IPS-18a (cell line): ENCODE measurements around the gene HOXB7.

ENCODE experiments used
- H3K27ac ChIP-seq: one replicate; pipeline ENCODE4 v1.5.1; 2013; ENCODE audit warnings: low read length
- H3K27me3 ChIP-seq: one replicate; pipeline ENCODE4 v1.6.1; 2013; ENCODE audit warnings: mild to moderate bottlenecking, low read length; ENCODE audit not compliant: control insufficient read depth, insufficient read depth
- H3K36me3 ChIP-seq: one replicate; pipeline ENCODE4 v1.6.1; 2013; ENCODE audit warnings: low read depth, low read length; ENCODE audit not compliant: control insufficient read depth
- H3K4me1 ChIP-seq: one replicate; pipeline ENCODE4 v1.6.1; 2013; ENCODE audit warnings: low read depth, low read length; ENCODE audit not compliant: control insufficient read depth
- H3K4me3 ChIP-seq: one replicate; pipeline ENCODE4 v1.5.1; 2013; ENCODE audit warnings: low read length
- H3K9ac ChIP-seq: one replicate; pipeline ENCODE4 v1.6.1; 2013; ENCODE audit warnings: mild to moderate bottlenecking, low read length, moderate library complexity
- H3K9me3 ChIP-seq: one replicate; pipeline ENCODE4 v1.6.1; 2013; ENCODE audit warnings: low read depth, low read length; ENCODE audit not compliant: control insufficient read depth

Gene HOXB7

DNA sequence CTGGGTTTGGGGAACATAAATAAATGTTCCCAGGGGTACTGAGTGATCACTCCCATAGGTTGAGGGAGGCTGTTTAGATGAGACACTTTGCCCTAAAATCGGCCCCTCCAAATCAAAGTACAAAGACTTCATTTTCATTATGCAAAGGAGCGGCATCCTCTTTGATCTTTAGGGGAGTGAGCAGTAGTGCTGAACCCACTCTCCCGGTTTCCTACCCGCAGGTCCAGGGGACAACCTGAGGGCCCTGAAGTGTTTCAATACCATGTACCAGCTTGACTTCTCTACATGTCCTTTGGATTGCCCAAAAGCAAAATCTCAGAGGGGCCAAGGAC lies 9.6 kb downstream of the HOXB7 start:
- Histone ChIP-seq H3K36me3 (no peaks in the 10 kb centered on the region), H3K4me1 (no peaks in the 10 kb centered on the region), H3K9me3 (peaks cover 2% of the 10 kb centered on the region), H3K9ac (no peak overlapping the region), H3K4me3 (no peak overlapping the region), H3K27me3 (peaks cover 100% of the 10 kb centered on the region), H3K27ac (no peak overlapping the region)

DNA sequence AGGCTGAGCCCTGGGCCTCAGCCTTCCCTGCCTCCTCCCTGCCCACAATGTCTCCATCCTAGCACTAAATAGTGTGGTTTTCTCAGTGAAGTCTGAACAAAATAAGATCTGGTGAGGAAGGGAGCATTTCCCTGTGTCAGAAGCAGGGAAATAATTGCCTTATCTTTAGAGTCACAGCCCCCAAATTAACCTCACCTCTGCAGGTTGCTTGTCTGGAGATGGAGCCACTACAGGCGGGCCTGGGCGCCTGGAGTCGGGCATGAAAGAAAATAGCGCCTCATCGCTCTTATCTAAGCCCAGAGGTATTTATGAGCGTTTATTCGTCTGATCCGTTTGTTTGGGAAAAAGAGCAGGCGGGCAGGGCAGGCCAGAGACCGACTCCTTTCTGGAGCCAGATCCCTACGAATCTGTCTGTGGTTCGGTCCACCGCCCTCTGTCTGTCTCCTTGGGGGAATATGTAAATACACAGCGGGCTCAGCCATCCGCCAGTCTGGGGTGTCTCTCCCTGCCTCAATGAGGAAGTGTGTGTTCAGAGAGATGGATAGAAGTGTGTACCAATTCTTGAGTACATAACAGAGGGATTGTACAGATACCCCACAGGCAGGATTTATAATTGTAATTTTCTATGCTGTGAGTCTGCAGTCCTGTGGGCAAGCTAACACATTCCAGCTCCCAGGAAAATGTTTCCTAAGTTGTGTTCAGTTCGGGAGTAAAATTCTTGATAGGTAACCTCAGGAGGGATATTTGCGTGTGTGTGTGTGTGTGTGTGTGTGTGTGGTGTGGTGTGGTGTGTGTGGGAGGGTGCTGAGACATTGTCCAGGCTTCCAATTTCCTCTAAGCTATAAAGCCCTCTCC lies 10.3 kb downstream of the HOXB7 start:
- H3K4me1 ChIP-seq, result no peaks in the 10 kb centered on the region
- peaks cover 2% of the 10 kb centered on the region for H3K9me3 ChIP-seq
- H3K36me3 ChIP-seq, result no peaks in the 10 kb centered on the region
- H3K27me3 ChIP-seq, result peaks cover 100% of the 10 kb centered on the region
- no peak overlapping the region for H3K27ac ChIP-seq
- no peak overlapping the region for H3K4me3 ChIP-seq
- H3K9ac ChIP-seq, result no peak overlapping the region

DNA sequence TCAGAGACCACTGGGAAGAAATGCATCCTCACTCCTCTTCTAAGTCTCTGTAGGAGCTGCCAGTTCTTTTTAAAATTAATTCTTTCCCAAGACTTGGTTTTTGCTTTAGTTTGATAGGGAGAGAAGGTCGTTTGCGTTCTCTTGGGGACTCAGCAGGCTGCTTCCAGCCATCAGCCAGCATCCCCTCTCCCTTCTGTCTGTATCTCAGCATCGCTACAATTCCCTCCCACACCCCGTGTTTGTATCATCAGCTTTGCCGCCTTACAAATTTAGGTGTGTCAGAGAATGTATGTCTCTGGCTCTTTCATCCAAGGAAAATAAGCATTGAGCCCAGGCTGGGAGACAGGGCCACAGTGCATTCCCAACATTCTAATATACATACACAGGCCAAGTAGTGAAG lies 11.5 kb downstream of the HOXB7 start:
- Histone ChIP-seq H3K9ac (no peak overlapping the region), H3K4me1 (peaks cover 3% of the 10 kb centered on the region), H3K27ac (no peak overlapping the region), H3K27me3 (peaks cover 100% of the 10 kb centered on the region), H3K36me3 (no peaks in the 10 kb centered on the region), H3K9me3 (peaks cover 2% of the 10 kb centered on the region), H3K4me3 (no peak overlapping the region)

DNA sequence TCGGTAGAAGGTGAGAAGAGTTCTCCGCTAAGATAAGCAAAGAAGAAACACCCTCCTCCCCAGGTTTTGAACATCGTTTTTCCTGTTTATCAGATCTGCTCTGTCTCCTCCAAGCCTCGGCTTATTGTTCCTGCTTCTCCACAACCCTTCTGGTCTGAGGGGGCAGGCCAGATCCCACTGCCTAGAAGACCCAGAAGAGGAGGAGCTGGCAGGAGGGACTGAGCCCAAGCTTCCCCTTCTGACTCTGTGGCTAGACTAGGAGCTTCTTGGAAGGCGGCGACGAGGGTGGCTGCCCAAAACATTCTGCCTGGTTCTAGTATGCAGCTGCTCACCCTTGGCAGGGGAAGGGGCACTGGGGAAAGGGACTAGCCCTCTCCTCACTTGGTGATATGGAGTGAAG lies 12.1 kb downstream of the HOXB7 start:
- Histone ChIP-seq H3K27ac (no peak overlapping the region), H3K4me3 (no peak overlapping the region)

DNA sequence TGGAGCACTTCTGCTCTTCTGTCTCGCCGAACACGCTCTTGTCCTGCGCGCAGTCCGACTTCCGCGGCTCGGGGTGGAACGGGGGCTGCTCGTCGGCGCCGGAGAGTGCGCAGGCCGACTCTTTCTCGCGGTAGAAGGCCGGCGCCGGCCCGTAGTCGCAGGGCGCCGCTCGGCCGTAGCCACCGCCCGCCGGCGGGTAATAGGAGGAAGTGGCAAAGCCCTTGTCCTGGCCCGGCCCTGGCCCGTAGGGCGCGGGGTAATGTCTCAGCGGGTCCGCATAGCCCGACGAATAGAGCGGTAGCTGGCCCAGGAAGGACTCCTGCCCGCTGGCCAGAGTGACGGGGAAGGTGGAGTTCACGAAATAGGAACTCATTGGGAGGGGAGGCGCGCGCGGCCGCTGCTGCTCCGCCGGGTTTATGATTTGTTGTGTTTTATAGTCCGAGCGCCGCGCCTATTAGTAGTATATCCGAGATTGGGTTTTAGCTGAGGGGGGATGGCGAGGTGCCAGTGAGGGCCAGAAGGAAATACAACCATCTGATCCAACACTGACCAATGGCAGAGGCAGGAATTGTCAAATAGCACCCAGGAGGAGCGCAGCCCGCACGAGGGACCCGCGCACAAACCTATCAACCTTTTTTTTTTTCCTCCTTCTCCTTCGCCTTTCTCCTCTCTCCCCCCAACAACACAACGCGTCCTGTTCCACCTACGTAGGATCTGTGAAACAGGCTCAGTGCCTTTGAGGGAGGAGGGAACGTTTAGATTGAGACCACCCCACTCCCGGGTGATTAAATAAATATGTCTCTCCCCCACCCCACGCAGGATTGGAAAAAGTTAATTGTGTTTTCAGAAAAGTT lies 12.8 kb downstream of the HOXB7 start:
- no peaks in the 10 kb centered on the region for H3K36me3 ChIP-seq
- H3K9me3 ChIP-seq, result peaks cover 2% of the 10 kb centered on the region
- peaks cover 4% of the 10 kb centered on the region for H3K4me1 ChIP-seq
- H3K9ac ChIP-seq, result no peak overlapping the region
- no peak overlapping the region for H3K27ac ChIP-seq
- H3K4me3 ChIP-seq, result no peak overlapping the region
- H3K27me3 ChIP-seq, result peaks cover 100% of the 10 kb centered on the region

More for the DNA sequence above, 12.1 kb downstream of the HOXB7 start:
- peaks cover 2% of the 10 kb centered on the region for H3K9me3 ChIP-seq
- H3K4me1 ChIP-seq, result peaks cover 4% of the 10 kb centered on the region
- H3K36me3 ChIP-seq, result no peaks in the 10 kb centered on the region
- H3K27me3 ChIP-seq, result peaks cover 100% of the 10 kb centered on the region
- H3K9ac ChIP-seq, result no peak overlapping the region

DNA sequence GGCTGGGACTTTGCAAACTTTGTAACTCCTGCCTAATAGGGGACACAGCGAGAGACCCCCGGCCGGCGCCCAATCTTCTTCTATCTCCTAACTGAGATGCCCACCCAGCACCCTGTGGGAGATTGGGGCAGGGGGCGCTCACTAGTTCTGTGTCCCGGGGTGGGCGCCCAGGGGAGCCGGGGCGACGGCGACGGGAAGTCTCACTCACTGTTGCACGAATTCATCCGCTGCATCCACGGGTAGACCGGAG lies 13.4 kb downstream of the HOXB7 start:
- H3K27me3 ChIP-seq, result peaks cover 100% of the 10 kb centered on the region
- H3K36me3 ChIP-seq, result no peaks in the 10 kb centered on the region
- H3K4me3 ChIP-seq, result no peak overlapping the region
- no peak overlapping the region for H3K27ac ChIP-seq
- no peak overlapping the region for H3K9ac ChIP-seq
- peaks cover 2% of the 10 kb centered on the region for H3K9me3 ChIP-seq
- H3K4me1 ChIP-seq, result peaks cover 4% of the 10 kb centered on the region

DNA sequence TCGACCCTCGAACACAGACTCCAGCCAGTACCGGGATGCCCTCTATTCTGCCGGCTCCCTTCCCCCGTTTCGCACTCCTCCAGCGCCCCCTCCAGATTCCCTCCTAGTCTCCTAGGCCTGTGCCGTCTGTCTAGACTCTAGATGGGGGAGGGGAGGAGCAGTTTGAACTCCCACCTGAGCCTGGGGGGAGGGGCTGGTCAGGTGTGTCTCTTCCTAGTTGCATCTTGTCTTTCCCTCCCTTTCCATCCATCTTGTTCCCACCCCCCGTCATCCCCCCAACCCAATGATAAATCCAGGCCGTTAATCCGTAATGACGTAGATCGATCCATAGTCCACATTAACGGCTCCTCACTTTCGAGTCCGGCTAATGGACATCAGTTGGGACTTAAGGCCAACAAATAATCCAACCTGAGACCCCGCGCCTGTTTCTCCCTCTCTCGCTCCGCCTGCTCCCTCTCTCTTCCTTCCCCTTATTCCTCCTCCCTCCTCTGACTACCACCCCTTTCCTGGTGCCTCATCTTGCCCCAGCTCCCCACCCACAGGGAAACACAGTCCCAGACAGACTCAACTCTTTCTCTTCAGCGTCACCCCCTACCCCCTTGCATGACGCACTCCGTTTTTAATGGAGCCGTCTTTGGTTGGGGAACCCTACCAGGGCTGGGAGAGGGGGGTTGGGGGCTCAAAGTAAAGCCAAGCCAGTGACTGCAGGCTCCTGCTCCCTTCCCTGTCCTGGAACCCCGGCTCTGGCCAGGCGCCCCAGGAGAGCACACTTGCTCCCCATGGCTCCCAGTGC lies 13.9 kb downstream of the HOXB7 start:
- Histone ChIP-seq H3K9me3 (peaks cover 2% of the 10 kb centered on the region), H3K36me3 (no peaks in the 10 kb centered on the region), H3K4me1 (peaks cover 4% of the 10 kb centered on the region), H3K9ac (no peak overlapping the region), H3K4me3 (no peak overlapping the region), H3K27me3 (peaks cover 100% of the 10 kb centered on the region), H3K27ac (no peak overlapping the region)

DNA sequence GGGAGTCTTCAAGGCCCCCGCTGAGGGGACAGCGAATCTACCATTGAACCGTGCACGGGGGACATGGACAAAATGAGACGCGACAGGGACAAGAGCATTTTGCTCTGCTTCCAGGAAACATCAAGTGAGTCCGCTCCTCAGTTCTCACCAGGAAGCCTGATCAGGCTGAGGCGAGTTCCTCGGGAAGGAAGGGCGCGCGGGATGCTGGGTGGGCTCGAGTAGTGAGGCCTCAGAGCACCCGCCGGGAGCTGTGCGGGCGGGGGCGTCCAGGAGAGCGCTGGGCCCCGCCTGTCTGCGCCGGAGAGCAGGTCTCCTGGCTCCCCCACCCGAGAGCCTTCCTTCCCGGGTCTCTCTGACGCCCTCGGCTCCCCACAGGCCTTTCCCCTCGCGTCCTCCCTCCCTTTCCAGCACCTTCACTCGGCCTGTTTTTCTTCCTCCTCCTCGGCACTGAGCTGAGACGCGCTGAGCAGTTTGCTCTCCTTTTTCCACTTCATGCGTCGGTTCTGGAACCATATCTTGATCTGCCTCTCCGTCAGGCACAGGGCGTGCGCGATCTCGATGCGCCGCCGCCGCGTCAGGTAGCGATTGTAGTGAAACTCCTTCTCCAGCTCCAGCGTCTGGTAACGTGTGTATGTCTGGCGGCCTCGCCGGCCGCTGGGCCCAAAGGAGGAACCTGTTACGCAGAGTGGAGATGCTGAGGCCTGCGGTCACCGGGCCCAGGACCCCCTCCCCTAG lies 14.7 kb downstream of the HOXB7 start:
- H3K27ac ChIP-seq, result no peak overlapping the region
- no peak overlapping the region for H3K4me3 ChIP-seq
- no peak overlapping the region for H3K9ac ChIP-seq
- H3K4me1 ChIP-seq, result peaks cover 4% of the 10 kb centered on the region
- H3K27me3 ChIP-seq, result peaks cover 100% of the 10 kb centered on the region
- peaks cover 2% of the 10 kb centered on the region for H3K9me3 ChIP-seq
- H3K36me3 ChIP-seq, result no peaks in the 10 kb centered on the region

DNA sequence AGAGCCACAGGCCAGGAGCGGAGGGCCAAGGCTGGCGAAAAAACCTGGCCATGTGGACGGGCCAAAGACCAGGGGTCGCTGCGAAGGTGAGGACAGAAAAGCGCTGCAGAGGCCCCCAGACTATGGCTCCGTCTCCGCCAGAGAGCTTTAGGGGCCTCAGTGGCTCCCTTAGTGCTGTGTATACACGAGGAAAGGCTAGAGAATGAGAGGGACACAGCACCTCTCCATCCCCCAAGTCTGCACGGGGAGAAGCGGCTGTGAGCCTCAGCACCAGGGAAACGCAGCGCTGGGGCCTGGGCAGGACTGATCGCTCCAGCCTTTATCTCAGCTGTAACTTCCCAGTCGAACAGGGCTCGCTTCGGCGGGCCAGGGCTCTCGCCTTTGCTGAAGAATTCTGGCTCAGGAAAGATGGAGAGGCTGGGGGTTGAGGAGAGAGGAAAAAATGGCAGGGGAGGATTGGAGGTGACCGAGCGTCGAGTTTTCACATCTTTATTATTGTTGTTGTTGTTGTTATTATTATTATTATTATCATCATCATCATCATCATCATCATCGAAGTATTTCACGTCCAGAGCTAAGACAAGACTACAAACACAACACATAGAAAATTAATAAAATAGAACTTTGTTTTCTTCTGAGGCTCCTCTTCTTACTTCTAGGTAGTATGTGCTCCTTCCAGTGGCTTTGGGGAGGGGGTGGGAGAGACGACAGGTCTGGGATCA lies 15.4 kb downstream of the HOXB7 start:
- Histone ChIP-seq H3K4me1 (peaks cover 4% of the 10 kb centered on the region), H3K27ac (no peak overlapping the region), H3K9me3 (no peaks in the 10 kb centered on the region), H3K4me3 (no peak overlapping the region), H3K36me3 (no peaks in the 10 kb centered on the region), H3K27me3 (peaks cover 100% of the 10 kb centered on the region), H3K9ac (peak overlapping the region; percentile 22)

DNA sequence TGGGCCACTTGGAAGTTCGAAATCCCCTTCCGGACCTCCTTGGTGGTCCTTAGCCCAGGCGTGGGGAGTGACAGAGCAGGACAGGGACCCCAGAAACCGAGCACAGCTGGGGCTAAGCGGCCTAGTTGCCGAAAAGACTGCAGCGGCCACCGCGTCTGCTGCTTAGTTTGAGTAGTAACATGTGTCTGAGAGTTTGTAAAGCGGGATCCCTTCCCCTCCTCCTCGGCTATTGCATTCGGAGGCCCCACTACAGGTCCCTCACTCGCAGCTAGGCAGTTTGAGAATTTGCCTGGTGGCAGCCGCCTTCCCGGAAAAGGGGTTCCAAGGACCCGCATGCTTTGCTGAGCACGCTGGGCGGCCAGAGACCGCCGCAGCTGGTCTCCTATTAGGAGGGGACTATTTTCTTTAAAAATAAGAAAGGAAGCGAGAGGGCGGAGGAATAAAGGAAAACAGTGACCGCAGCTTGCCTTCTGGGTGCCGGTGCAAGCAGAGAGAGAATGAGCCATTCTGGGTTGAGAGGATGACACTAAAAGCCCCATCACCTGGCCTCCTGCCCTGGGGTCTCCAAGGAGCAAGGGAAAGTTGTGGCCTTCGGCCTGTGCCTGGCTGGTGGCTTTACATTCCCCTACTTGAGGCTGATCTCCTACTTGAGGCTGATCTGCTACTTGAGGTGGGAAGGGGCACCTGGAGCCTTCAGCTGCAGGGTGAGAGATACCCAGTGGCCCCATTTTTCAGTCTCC lies 16.1 kb downstream of the HOXB7 start:
- H3K4me1 ChIP-seq, result peaks cover 4% of the 10 kb centered on the region
- no peaks in the 10 kb centered on the region for H3K36me3 ChIP-seq
- no peak overlapping the region for H3K27ac ChIP-seq
- H3K27me3 ChIP-seq, result peaks cover 100% of the 10 kb centered on the region
- H3K9ac ChIP-seq, result peak overlapping the region; percentile 22
- H3K4me3 ChIP-seq, result no peak overlapping the region
- no peaks in the 10 kb centered on the region for H3K9me3 ChIP-seq
